H9 (cell line): ENCODE measurements around the gene WIF1. TPM values are rescaled to one million over a fixed set of nuclear protein-coding genes. Genes with fewer than 3 reads are reported as not detected.

ENCODE experiments used
- DNase-seq: peaks from one replicate; pipeline ENCODE4 v3.0.0-alpha.2; 2017
- H2AFZ ChIP-seq: one replicate; pipeline ENCODE4 v1.6.1; 2013; ENCODE audit warnings: mild to moderate bottlenecking, low read length, control low read depth, moderate library complexity
- H2AK5ac ChIP-seq: 2 replicates; pipeline ENCODE4 v1.6.1; 2013; ENCODE audit warnings: low read length, control low read depth, mixed read lengths; ENCODE audit not compliant: insufficient read length
- H2BK120ac ChIP-seq: one replicate; pipeline ENCODE4 v1.6.1; 2013; ENCODE audit warnings: low read depth, mild to moderate bottlenecking, low read length, control low read depth, inconsistent platforms; ENCODE audit not compliant: poor library complexity, severe bottlenecking
- H2BK12ac ChIP-seq: 2 replicates; pipeline ENCODE4 v1.6.1; 2013; ENCODE audit warnings: low read length, control low read depth, mixed read lengths, low read depth; ENCODE audit not compliant: insufficient read length
- H2BK15ac ChIP-seq: 2 replicates; pipeline ENCODE4 v1.6.1; 2013; ENCODE audit warnings: low read depth, low read length, control low read depth
- H2BK20ac ChIP-seq: one replicate; pipeline ENCODE4 v1.6.1; 2013; ENCODE audit warnings: low read depth, mild to moderate bottlenecking, low read length, control low read depth, inconsistent platforms; ENCODE audit not compliant: poor library complexity, severe bottlenecking
- H2BK5ac ChIP-seq: 2 replicates; pipeline ENCODE4 v1.6.1; 2013; ENCODE audit warnings: low read length, control low read depth, mixed read lengths; ENCODE audit not compliant: insufficient read length
- H3K14ac ChIP-seq: 2 replicates; pipeline ENCODE4 v1.6.1; 2013; ENCODE audit warnings: low read length, control low read depth; ENCODE audit not compliant: insufficient read depth
- H3K18ac ChIP-seq: 2 replicates; pipeline ENCODE4 v1.6.1; 2013; ENCODE audit warnings: low read depth, mild to moderate bottlenecking, mixed read lengths, low read length, control low read depth; ENCODE audit not compliant: insufficient read length
- H3K23ac ChIP-seq: 2 replicates; pipeline ENCODE4 v1.6.1; 2013; ENCODE audit warnings: low read length, control low read depth, mixed read lengths, low read depth; ENCODE audit not compliant: insufficient read length
- H3K23me2 ChIP-seq: 2 replicates; pipeline ENCODE4 v1.6.1; 2013; ENCODE audit warnings: low read depth, mild to moderate bottlenecking, mixed read lengths, low read length, control low read depth; ENCODE audit not compliant: insufficient read length, poor library complexity, severe bottlenecking
- H3K27ac ChIP-seq: 2 replicates; pipeline ENCODE4 v1.5.1; 2013; ENCODE audit warnings: low read length, control low read depth, mixed read lengths, low read depth; ENCODE audit not compliant: insufficient read length
- H3K27me3 ChIP-seq: 2 replicates; pipeline ENCODE4 v1.6.1; 2013; ENCODE audit warnings: low read length, control low read depth, inconsistent platforms; ENCODE audit not compliant: insufficient read depth
- H3K4ac ChIP-seq: 2 replicates; pipeline ENCODE4 v1.6.1; 2013; ENCODE audit warnings: low read depth, mild to moderate bottlenecking, control low read depth, inconsistent platforms, low read length, moderate library complexity
- H3K4me1 ChIP-seq: 2 replicates; pipeline ENCODE4 v1.6.1; 2013; ENCODE audit warnings: low read length, control low read depth, inconsistent platforms; ENCODE audit not compliant: insufficient read depth
- H3K4me2 ChIP-seq: 2 replicates; pipeline ENCODE4 v1.6.1; 2013; ENCODE audit warnings: low read length, control low read depth, mixed read lengths; ENCODE audit not compliant: insufficient read length, insufficient read depth
- H3K56ac ChIP-seq: 2 replicates; pipeline ENCODE4 v1.6.1; 2013; ENCODE audit warnings: low read depth, mild to moderate bottlenecking, mixed read lengths, low read length, control low read depth; ENCODE audit not compliant: insufficient read length
- H3K79me1 ChIP-seq: 2 replicates; pipeline ENCODE4 v1.6.1; 2013; ENCODE audit warnings: low read depth, mild to moderate bottlenecking, moderate library complexity, low read length, control low read depth, inconsistent platforms; ENCODE audit not compliant: insufficient read depth, poor library complexity, severe bottlenecking
- H3K79me2 ChIP-seq: 2 replicates; pipeline ENCODE4 v1.6.1; 2013; ENCODE audit warnings: low read length, control low read depth, inconsistent platforms; ENCODE audit not compliant: insufficient read depth
- H3K9ac ChIP-seq: 2 replicates; pipeline ENCODE4 v1.6.1; 2013; ENCODE audit warnings: low read length, control low read depth, mixed read lengths; ENCODE audit not compliant: insufficient read length; ENCODE audit errors: extremely low read depth
- H3K9me3 ChIP-seq: one replicate; pipeline ENCODE4 v1.6.1; 2013; ENCODE audit warnings: low read depth, low read length, inconsistent platforms; ENCODE audit not compliant: control insufficient read depth
- H3T11ph ChIP-seq: one replicate; pipeline ENCODE4 v1.6.1; 2013; ENCODE audit warnings: mild to moderate bottlenecking, low read length, control low read depth, inconsistent platforms
- H4K20me1 ChIP-seq: one replicate; pipeline ENCODE4 v1.6.1; 2013; ENCODE audit not compliant: control insufficient read depth, insufficient read length, insufficient read depth
- H4K5ac ChIP-seq: 2 replicates; pipeline ENCODE4 v1.6.1; 2013; ENCODE audit warnings: low read depth, mild to moderate bottlenecking, mixed read lengths, low read length, control low read depth; ENCODE audit not compliant: insufficient read length
- H4K8ac ChIP-seq: replicated peaks from 2 replicates; pipeline ENCODE4 v1.6.1; 2013; ENCODE audit warnings: low read length, control low read depth, mixed read lengths, low read depth; ENCODE audit not compliant: insufficient read length
- H4K91ac ChIP-seq: 2 replicates; pipeline ENCODE4 v1.6.1; 2013; ENCODE audit warnings: low read depth, mild to moderate bottlenecking, moderate library complexity, mixed read lengths, low read length, control low read depth; ENCODE audit not compliant: insufficient read length
- H3K27ac Mint-ChIP-seq, 3 experiments: 2 replicates in 2 of 3; 3 replicates in 1 of 3; pipeline ENCODE4 v1.8.0; 2020 to 2021; ENCODE audit warnings: mixed read lengths in 3 of 3, mild to moderate bottlenecking in 1 of 3, moderate library complexity in 1 of 3
- H3K27me3 Mint-ChIP-seq: 2 replicates; pipeline ENCODE4 v1.8.0; 2021; ENCODE audit warnings: low read depth, mild to moderate bottlenecking, moderate library complexity, mixed read lengths
- H3K36me3 Mint-ChIP-seq, 3 experiments: 2 replicates in 2 of 3; 3 replicates in 1 of 3; pipeline ENCODE4 v1.8.0; 2020 to 2021; ENCODE audit warnings: low read depth in 3 of 3, mixed read lengths in 3 of 3; ENCODE audit not compliant: insufficient read depth in 1 of 3
- H3K4me1 Mint-ChIP-seq, 2 experiments: 2 replicates each; pipeline ENCODE4 v1.8.0; 2020; ENCODE audit warnings: mixed read lengths in 2 of 2
- H3K4me3 Mint-ChIP-seq, 2 experiments: 2 replicates in 1 of 2; 3 replicates in 1 of 2; pipeline ENCODE4 v1.8.0; 2020 to 2021; ENCODE audit warnings: mild to moderate bottlenecking in 2 of 2, mixed read lengths in 2 of 2, moderate library complexity in 1 of 2
- H3K9me3 Mint-ChIP-seq, 2 experiments: 2 replicates in 1 of 2; 3 replicates in 1 of 2; pipeline ENCODE4 v1.8.0; 2020; ENCODE audit warnings: mild to moderate bottlenecking in 2 of 2, mixed read lengths in 2 of 2, moderate library complexity in 1 of 2
- WGBS: extraction: QIAGEN DNeasy Blood & Tissue Kit; methylation state at CpG from one replicate; pipeline ENCODE4 v1.1.7; 2013; ENCODE audit warnings: missing lambda C conversion rate, low lambda C conversion rate, mixed read lengths; ENCODE audit not compliant: insufficient read length; ENCODE audit errors: extremely low coverage; 5-methylcytosine and 5-hydroxymethylcytosine counted together
- total RNA-seq: library from RNA; stranded (reverse); gene quantifications from 2 replicates; pipeline ENCODE4 v1.2.1, GENCODE V29; 2021
- TF ChIP-seq, protein P1 (sequence below): fragments of 200-600 bp; sonication (generic); conservative IDR thresholded peaks from 3 replicates; pipeline ENCODE4 v1.8.0; 2021; ENCODE audit warnings: antibody characterized with exemption, mild to moderate bottlenecking

The WIF1 gene
- total RNA-seq, 1 experiment from 2014 or later, result 0.98 TPM

DNA sequence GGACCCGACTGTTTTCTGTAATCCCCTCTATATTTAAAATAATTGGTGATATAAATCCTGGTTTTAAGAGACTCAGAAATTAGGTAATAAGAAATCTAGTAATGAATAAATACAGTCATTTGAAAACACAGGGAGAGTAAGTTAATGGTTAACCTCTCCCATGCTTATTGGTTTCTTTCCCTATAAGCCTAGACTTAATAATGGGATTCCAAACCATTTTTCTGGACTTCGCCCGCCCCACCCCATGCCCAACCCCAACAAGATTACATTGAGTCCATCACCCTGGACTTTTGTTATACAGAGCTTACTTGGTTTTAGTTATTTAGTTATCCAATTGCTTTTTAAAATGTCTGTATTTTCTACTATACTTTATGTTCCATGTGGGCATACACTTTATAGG, 98.7 kb downstream of the WIF1 start:
- H2BK20ac ChIP-seq, result no peak overlapping the region
- no peak overlapping the region for H3K9ac ChIP-seq
- peaks cover 2% of the 10 kb centered on the region; the same call in 1 of the 2 replicates for H3K27me3 Mint-ChIP-seq
- no peak overlapping the region for H4K91ac ChIP-seq
- no peak overlapping the region for H3K14ac ChIP-seq
- H4K8ac ChIP-seq, result no peak overlapping the region
- DNase-seq, result no peak
- H3K27ac ChIP-seq, result no peak overlapping the region
- no peaks in the 10 kb centered on the region for H3K27me3 ChIP-seq
- no peak overlapping the region for H3K27ac Mint-ChIP-seq
- H2AFZ ChIP-seq, result no peak overlapping the region
- no peaks in the 10 kb centered on the region for H3K79me1 ChIP-seq
- H2BK15ac ChIP-seq, result no peak overlapping the region
- no peaks in the 10 kb centered on the region for H3K9me3 ChIP-seq
- no peak overlapping the region for H3K4me3 Mint-ChIP-seq
- no peaks in the 10 kb centered on the region for H3K23me2 ChIP-seq
- H3K4ac ChIP-seq, result no peak overlapping the region
- peaks cover 0 to 4% (median 2%) of the 10 kb centered on the region in 3 experiments; a peak in 1 of 7 replicates for H3K36me3 Mint-ChIP-seq
- H2BK5ac ChIP-seq, result no peak overlapping the region
- no peak overlapping the region for H3K4me2 ChIP-seq
- H3K79me2 ChIP-seq, result no peaks in the 10 kb centered on the region
- H3K56ac ChIP-seq, result no peak overlapping the region
- no CpG with 5 or more reads among the region's 3 CpGs for WGBS
- no peak overlapping the region for H3K23ac ChIP-seq
- no peaks in the 10 kb centered on the region for H4K20me1 ChIP-seq
- no peak overlapping the region for H2AK5ac ChIP-seq
- no peak overlapping the region for H2BK120ac ChIP-seq
- TF ChIP-seq, protein P1, sequence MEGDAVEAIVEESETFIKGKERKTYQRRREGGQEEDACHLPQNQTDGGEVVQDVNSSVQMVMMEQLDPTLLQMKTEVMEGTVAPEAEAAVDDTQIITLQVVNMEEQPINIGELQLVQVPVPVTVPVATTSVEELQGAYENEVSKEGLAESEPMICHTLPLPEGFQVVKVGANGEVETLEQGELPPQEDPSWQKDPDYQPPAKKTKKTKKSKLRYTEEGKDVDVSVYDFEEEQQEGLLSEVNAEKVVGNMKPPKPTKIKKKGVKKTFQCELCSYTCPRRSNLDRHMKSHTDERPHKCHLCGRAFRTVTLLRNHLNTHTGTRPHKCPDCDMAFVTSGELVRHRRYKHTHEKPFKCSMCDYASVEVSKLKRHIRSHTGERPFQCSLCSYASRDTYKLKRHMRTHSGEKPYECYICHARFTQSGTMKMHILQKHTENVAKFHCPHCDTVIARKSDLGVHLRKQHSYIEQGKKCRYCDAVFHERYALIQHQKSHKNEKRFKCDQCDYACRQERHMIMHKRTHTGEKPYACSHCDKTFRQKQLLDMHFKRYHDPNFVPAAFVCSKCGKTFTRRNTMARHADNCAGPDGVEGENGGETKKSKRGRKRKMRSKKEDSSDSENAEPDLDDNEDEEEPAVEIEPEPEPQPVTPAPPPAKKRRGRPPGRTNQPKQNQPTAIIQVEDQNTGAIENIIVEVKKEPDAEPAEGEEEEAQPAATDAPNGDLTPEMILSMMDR, result no peak
- peaks cover 2 to 4% of the 10 kb centered on the region in 2 experiments; a peak in 1 of 5 replicates for H3K9me3 Mint-ChIP-seq
- no peak overlapping the region for H4K5ac ChIP-seq
- no peak overlapping the region for H3T11ph ChIP-seq
- H3K4me1 ChIP-seq, result peaks cover 3% of the 10 kb centered on the region; the same call in 1 of the 2 replicates
- no peak overlapping the region for H2BK12ac ChIP-seq
- H3K18ac ChIP-seq, result no peak overlapping the region
- H3K4me1 Mint-ChIP-seq, result peaks cover 20 to 31% of the 10 kb centered on the region in 2 experiments
